Stimulated activated CD8-positive, alpha-beta memory T cell treated with anti-CD3 and anti-CD28 coated beads, Interleukin-15, amount 100 ng/mL, for 4 hours (primary cell): ENCODE results near the gene DNAJC4.

ENCODE experiments used
- DNase-seq, 2 donors: peaks; one replicate each; pipeline ENCODE4 v3.0.0-alpha.2; 2020; ENCODE audit warnings: low read depth in 2 of 2

DNAJC4 gene

GRCh38 chr11:64208796-64209562 lies 21.4 kb upstream of the DNAJC4 start:
- no peak for DNase-seq

GRCh38 chr11:64209563-64209843 lies 20.8 kb upstream of the DNAJC4 start:
- no peak for DNase-seq

DNA sequence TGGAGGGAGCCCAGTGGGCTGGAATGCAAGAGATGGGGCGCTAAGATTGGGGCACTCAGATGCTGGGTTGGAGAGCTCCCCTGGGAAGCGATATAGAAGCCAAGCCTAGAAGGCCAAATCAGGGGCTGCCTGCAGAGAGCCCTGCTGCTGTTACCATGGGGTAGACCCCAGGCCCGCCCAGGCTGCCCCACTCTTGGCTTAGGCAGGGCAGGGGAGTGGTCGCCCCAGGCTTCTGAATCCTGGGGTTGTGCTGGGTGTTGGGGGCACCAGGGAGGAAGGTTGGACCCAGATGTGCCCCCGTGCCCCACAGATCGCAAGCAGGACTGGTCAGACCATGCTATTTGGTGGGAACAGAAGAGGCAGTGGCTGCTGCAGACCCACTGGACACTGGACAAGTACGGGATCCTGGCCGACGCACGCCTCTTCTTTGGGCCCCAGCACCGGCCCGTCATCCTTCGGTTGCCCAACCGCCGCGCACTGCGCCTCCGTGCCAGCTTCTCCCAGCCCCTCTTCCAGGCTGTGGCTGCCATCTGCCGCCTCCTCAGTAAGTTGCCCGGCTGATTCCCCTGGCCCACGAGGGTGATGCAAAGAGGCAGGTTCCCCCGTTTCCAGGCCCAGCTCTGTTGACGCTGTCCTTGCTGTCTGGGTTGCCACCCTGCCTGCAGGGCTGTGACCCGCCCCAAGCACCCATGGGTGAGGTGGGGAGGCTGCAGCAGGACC lies 19.9 kb upstream of the DNAJC4 start:
- DNase-seq = no peak

GRCh38 chr11:64211181-64211872 lies 19.0 kb upstream of the DNAJC4 start:
- no peak for DNase-seq

- DNase-seq = no peak
Observed at GRCh38 chr11:64216879-64217278, 13.5 kb upstream of the DNAJC4 start.

DNA sequence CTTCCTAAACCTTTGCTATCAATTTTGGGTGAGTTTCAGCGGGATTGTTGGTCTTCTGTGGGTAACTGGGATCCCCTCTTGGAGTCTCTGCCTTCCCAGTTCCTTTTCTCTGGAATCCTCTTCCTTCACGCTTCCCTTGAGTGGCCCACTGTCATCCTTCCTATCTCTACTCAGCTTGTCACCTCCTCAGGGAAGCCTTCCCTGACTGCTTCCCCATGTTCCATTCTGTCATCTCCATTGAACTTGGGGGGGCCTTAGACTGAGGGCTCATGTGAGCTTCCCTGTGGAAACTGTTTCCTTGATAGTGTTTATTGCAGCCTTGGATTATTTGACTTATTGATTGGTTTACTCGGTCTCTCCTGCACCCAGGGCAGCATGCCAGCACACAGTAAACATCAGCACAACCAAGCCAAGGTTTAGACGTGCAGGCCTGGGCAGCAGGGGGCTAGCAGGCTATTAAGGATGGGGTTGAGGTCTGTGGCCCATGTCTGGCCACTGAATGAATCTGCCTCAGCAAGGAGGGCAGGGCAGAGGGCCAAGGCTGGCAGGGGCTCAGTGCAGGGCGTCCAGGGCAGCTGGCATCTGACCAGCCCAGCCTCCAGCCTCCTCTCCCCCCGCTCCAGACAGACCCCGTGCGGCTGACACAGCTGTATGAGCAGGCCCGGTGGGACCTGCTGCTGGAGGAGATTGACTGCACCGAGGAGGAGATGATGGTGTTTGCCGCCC lies 11.6 kb upstream of the DNAJC4 start:
- DNase-seq = no peak

- DNase-seq = no peak
Observed at GRCh38 chr11:64219354-64219684, 11.0 kb upstream of the DNAJC4 start.

DNA sequence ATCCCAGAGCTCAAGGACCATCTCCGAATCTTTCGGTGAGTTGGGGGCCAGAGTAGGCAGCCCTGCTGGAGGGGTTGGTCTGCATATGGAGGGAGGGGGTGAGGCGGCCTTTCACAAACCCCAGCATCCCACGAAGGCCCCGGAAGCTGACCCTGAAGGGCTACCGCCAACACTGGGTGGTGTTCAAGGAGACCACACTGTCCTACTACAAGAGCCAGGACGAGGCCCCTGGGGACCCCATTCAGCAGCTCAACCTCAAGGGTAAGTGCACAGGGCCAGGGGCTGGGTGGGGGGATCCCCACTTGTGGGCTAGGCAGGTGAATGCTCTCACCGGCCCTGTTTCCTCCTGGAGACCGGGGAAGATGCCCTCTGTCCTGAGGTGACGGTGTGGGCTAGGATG lies 10.6 kb upstream of the DNAJC4 start:
- no peak for DNase-seq

- DNase-seq = no peak
Observed at GRCh38 chr11:64220271-64220670, 10.1 kb upstream of the DNAJC4 start.

- DNase-seq = no peak
Observed at GRCh38 chr11:64220798-64221197, 9.6 kb upstream of the DNAJC4 start.

- DNase-seq = no peak
Observed at GRCh38 chr11:64222651-64223000, 7.7 kb upstream of the DNAJC4 start.

- no peak for DNase-seq
Observed at GRCh38 chr11:64223001-64223651, 7.2 kb upstream of the DNAJC4 start.

DNA sequence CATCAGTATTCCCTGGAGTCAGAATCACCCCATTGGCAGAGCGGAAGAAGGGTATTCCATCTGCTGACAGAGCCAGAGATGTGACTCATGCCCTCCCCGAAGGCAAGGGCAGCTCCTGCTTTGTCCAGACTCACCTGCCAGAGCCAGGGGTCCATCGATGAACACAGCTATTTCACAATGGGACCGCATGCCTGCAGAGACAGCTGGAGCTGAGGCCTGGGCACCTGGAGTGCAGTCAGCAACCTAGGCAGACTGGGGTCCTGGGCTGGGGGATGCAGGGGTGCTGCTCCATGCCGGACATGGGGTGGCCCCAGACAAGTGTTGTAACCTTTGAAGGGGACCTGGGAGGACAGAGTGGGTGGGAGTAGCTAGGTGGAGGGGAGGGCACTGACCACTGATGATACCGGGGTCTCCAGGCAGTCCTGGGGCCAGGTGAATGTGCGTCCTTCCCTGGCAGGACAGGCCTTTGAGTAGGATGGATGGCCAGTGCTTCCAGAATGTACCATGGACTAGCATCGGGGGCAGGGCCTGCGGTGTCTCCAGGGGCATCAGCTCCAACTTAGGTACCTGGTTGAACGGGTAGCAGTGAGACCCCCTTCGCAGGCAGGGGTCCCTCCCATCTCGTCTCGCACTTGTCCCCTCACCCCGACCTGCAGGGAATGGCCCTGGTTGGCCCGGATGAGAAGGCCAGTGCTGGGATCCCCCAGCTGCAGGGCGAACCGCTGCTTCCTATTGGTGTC lies 6.0 kb upstream of the DNAJC4 start:
- DNase-seq = no peak

GRCh38 chr11:64224891-64225607 lies 5.3 kb upstream of the DNAJC4 start:
- no peak for DNase-seq

DNA sequence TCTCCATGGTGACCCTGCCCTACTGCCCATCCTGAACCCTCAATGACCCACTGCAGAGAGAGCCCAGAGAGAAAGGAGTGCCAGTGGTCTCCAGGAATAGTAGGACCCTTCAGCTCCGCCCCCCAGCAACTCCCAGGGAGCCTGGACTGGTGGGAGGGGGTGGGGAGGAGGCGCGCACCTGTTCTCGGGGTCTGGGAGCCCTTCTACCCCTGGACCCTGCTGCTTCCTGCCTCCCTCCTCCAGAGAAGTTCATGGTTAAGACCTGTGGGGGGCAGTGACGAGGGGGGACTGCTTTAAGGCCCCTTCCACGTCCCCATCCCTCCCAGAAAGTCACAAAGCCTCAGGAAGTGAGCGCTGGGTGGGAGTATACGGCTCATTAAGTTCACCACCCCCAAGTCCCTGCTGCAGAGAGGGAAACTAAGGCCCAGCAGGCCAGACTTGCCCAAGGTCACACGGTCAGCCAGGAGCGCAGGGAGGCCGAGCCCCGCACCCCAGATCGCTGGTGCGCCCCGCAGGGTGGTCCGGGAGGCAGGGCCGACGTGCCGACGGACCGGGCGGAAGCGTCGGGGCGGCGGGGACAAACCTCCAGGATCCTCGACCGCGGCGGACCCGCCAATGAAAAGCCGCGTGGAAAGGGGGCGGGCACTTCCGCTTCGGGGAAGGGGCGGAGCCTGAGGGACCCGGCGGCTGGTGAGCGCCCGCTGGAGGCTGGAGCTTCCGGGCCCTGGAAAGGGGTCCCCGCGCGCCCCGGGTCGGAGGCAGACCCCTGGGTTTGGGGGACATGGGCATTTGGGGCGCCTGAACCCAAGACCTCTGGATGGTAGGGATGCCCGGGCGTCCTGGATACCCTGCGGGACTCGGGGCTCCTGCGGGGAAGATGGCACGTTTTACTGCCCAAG lies 4.5 kb upstream of the DNAJC4 start, which contains the start of the genes NUDT22 and TRPT1:
Gene NUDT22, plus strand, starts transcription at position 667 of the 899 bp plus-strand sequence. CDS start 379 bp downstream, outside the sequence.
Gene TRPT1, minus strand, starts transcription at position 579 of the 899 bp plus-strand sequence. Its CDS starts 326 bp downstream, at position 253.
- peak; percentile 81 to 84 for DNase-seq

GRCh38 chr11:64226507-64227051 lies 3.8 kb upstream of the DNAJC4 start:
- peak in 1 of 2 donors; percentile 39 for DNase-seq

GRCh38 chr11:64227405-64227956 lies 2.9 kb upstream of the DNAJC4 start:
- DNase-seq = no peak

- DNase-seq = no peak
Observed at GRCh38 chr11:64229090-64229743, 1.1 kb upstream of the DNAJC4 start.
